ENCODE measurements around the gene DNPH1.
A peak's percentile ranks its signal among the peaks of the same experiment; 100 is the strongest.

DNPH1 gene

DNA sequence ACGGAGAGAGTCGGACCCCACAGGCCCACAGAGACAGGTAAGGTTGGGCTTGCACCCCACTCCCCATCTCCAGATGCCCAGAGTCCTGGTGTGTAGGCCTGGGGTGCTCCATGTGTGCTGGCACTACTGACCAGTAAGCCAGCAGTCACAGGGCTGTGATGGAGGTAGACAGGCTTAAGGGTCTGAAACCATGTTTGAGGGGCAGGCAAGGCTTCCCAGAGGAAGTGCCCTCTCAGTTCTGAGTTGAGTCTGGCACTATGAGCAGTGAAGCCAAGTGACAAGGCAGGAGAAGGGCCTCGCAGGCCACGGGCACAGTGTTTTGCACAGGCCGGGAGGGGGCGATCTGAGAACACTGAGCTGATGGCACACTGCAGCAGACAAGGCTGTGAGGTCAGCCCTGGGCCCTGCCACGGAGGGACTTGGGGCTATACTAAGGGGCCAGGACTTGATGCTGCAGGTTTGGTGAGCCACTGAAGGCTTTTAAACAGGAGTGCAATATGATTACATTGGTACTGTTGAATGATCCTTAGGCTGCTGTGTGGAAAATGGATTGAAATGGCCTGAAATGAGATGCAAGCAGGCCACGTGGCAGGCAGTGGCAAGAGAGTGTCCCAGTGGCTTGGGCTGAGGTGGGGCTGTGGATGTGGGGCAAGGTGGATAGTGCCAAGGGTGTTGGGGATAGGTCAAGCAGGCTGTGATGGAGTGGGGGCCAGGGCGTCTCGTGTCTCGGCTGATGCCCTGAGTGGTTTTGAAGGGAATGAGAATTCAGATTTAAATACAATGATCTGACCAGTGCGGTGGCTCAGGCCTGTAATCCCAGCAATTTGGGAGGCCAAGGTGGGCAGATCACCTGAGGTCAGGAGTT lies 34.3 kb upstream of the DNPH1 start:
- DNase-seq, result peak; percentile 78

DNA sequence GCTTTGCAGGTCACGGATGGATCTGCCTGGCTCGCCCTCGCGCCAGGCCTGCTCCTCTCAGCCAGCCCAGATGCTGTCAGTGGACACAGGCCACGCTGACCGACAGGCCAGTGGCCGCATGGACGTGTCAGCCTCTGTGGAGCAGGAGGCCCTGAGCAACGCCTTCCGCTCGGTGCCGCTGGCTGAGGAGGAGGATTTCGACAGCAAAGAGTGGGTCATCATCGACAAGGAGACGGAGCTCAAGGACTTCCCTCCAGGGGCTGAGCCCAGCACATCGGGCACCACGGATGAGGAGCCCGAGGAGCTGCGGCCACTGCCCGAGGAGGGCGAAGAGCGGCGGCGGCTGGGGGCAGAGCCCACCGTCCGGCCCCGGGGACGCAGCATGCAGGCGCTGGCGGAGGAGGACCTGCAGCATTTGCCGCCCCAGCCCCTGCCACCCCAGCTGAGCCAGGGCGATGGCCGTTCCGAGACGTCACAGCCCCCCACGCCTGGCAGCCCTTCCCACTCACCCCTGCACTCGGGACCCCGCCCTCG lies 33.6 kb upstream of the DNPH1 start:
- no peak for DNase-seq

DNA sequence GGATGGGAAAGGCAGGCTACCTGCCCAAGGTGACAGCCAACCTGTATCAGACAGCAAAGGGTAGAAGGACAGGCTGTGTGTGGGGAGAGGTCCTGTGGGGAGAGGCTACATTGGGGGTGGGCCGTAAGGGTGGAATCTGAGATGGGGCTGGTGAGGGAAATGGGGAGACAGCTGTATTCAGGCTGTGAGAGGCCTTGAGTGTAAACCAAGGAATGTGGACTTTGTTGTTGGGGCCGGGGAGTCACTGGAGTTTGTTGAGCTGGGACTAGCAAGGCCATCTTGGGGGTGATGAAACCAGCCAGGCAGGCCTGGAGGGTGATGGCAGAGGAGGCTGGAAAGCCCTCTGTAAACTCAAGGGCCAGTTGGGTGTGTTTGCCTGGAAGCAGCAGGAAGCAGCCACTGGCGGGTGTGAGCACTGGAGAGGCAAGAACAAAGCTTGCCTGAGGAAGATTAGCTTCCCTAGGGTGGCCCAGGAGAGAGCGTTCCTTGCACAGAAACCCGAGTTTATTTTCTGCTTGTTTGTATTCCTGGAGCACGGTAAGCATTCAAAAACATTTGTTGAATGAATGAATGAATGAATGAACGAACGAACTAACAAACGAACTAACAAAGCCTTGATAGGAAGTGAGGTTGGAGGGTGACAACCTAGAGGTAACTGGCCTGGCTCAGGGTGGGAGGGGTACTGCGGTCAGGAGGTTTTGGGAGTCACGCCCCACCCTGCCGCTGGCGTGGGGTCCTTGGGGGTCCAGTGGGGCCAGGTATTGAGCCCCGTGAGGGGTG lies 32.9 kb upstream of the DNPH1 start:
- DNase-seq, result no peak

DNA sequence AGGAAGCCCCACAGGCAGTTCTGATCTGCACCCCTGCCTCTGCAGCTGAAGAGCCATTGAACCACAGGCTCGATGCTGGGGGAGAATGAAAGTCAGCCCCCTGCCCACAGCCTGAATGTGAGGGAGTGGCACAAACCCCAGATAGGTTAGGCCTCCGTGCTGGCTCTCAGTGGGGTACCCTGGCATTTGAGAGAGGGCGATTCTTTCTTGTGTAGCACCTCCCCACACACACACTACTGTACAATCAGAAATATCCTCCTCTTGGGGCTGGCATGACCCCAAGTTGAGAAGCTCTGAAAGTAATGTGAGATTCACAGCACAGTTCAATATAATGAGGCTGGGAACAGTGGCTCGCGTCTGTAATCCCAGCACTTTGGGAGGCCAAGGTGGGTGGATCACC lies 31.9 kb upstream of the DNPH1 start:
- no peak for DNase-seq

DNA sequence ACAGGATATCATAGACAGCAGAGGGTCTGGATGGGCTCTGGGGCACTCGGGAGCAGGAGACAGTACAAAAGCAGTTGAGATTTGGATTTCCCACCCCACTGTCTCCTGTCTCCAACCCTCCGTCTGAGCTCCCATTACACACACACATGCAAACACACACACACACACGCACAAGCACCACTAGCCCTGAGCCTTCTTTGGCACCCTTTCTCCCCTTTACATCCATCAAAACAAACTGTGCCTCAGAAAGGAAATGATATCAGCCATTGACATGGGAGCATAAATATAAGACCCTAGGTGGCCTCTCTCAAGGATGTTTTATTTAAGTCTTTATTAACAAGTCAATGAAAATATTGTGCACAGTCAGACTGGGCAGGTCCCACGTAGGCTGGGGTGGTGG lies 31.5 kb upstream of the DNPH1 start:
- no peak for DNase-seq

DNA sequence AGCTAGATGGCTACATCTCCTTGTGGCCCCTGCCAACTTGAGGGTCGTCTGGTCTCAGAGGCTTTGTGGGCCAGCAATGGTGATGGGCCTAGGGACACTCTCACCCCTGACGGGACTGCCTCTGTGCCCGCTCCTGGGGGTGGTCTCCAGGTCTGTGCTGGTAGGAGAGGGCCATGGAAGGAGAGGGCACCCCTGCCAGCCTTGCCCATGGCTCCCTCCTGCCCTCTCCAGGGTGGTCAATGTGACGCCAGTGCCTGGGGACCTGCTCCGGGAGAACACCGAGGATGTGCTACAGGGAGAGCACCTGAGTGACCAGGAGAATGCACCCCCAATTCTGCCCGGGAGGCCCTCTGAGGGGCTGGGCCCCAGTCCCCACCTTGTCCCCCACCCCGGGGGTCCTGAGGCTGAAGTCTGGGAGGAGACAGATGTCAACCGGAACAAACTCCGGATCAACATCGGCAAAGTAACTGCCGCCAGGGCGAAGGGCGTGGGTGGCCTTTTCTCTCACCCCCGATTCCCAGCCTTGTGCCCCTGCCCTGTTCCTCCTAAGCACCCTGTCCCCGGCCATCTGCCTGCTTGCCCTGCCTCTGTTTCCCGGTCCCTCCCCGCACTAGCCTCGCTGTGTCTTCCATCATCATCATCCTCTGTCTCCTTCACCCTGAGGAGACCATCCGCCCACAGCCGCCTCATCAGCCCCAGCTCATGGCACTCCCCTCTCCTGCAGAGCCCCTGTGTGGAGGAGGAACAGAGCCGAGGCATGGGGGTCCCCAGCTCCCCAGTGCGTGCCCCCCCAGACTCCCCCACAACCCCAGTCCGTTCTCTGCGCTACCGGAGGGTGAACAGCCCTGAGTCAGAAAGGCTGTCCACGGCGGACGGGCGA lies 29.8 kb upstream of the DNPH1 start:
- DNase-seq, result no peak

DNA sequence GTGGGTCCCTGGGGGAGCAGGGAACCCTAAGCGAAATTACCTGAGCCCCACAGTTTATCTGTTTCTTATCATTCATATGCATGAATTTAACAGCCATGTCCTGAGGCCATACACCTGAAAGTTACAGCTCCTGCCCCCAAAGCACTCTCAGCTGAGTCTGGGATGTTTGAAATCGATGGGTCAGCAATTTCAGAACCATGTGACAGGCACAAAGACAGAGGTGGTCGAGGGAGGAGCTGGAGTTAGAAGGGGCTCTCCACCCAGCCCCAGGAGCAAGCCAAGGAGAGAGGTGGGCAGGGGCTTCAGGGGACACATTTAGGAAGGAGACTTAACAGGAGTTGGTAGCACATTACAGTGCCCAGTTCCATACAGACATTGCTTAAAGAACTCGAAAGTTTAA lies 28.9 kb upstream of the DNPH1 start:
- DNase-seq, result no peak

DNA sequence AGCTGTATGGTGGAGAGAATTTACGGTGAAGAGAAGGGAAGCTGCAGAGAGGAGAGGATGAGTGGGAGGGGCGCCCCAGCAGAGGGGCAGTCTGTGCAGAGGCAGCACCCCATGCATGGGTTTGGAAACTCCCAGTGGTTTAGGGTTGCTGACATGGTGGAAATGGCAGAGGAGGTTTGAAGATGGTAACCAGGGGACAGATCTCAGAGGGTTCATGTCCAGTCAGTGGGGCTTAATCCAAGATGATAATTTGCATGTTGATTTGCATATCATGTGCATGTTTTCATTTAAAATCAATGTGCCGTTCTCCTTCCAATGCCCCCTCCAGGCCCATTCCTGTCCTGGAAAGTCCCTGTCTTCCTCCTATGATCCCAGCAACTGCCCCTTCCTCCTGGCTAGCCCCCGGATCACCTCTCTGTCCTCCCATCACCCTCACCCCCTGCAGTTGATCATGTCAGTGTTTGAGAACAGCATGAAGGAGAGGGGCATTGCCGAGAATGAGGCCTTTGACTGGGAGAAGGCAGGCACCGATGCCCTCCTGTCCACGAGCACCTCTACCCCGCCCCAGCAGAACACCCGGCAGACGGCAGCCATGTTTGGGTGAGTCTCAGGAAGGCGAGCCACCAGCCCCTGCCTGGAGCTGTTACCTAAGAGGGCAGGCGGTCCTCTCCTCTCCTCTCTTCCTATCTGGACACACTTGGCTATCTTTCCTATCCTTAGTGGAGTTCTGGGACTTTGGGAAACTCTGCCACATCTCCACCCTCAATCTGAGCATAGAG lies 28.3 kb upstream of the DNPH1 start:
- peak; percentile 21 for DNase-seq

DNA sequence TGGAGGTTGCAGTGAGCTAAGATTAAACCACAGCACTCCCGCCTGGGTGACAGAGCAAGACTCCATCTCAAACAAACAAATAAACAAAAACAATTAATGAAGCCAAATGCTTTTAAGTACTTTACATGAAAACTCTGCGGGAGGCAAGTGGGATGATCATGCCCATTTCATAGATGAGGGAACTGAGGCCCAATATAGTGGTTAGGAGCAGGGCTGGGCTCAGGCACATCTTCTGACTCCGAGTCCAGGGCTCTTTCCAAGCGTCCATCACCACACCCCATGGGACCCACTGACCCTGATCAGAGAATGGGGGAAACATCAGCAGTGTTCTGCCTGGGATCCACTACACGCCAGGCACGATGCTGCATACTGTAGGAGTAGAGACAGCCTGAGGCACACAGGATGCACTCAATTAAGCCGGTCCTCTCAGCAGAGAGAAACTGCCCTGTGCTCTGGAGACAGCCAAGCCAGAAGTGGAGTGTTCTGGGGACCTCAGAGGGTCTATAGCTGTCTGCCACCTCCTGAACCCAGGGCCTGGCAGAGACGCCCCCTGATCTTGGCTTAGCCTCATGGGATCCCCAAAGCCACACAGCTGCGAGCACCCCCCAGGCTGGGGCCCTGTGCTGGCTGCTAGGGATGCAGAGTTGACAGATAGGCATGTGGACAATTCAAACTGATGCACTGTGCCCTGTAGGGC lies 27.5 kb upstream of the DNPH1 start:
- no peak for DNase-seq

DNA sequence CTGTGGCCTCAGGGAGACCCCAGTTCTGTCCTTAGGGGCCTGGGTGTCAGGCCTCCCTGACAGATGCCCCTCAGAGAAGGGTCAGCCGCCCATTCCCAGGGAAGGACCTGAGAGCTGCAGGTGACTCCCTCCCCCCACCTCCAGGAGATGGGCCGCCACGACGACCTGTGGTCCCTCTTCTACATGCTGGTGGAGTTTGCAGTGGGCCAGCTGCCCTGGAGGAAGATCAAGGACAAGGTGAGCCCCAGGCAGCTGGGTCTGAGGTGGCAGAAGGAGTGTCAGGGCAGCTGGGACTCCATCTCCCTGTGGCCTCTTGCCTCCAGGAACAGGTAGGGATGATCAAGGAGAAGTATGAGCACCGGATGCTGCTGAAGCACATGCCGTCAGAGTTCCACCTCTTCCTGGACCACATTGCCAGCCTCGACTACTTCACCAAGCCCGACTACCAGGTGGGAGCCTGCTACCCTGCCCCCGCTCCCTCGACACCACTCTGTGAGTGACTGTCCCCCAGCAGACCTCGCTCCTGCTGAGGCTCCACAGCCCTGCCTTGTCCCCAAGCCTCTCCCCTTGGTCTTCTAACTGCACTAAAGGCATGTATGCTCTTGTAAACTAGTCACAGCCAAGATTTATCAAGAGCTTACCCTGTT lies 26.2 kb upstream of the DNPH1 start:
- DNase-seq, result no peak

DNA sequence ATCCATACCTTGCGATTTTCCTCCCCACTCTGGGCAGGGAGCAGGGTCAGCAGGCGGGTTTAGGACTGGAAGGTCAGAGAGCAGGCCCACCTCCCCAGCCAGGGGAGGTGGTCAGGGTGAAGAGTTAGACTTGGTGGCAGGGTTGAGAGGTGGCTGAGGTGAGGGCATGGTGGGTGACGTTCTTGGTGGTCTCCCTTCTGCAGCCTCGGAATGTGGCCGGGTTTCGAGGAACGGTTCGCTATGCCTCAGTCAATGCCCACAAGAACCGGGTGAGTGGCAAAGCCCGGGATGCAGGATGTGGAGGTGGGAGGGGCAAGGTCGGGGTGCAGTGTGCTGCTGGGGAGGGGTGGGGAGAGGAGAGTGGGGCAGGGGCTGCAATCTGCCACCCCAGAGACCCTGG lies 25.6 kb upstream of the DNPH1 start:
- no peak for DNase-seq

DNA sequence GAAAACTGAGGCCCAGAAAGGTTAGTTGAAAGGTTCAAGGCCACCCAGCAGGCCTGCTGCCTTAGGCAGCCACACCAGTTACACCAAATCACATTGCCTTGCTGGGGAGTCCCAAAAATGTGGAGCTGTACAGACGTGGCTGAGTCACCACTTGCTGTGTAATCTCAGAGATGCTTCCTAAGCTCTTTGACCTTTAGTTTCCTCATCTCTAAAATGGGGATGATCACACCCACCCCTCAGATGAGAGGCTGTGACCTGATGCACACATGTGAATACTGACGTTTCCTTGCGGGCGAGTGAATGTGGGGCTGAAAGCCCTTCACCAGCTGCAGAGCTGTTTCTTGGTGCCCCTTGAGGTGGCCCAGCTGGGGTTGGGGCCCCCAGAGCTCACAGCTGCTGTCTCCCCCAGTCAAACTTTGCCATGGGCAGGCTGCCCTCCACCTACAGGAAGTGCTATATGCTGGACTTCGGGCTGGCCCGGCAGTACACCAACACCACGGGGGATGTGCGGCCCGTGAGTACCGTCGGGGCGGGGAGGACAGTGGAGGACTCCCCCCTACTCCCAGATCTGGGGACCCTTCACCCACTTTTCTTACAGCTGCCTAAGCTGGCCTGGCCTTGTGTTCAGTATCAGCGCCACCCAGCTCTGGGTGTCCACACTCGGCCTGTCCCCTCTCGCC lies 25.0 kb upstream of the DNPH1 start:
- DNase-seq, result peak; percentile 85

DNA sequence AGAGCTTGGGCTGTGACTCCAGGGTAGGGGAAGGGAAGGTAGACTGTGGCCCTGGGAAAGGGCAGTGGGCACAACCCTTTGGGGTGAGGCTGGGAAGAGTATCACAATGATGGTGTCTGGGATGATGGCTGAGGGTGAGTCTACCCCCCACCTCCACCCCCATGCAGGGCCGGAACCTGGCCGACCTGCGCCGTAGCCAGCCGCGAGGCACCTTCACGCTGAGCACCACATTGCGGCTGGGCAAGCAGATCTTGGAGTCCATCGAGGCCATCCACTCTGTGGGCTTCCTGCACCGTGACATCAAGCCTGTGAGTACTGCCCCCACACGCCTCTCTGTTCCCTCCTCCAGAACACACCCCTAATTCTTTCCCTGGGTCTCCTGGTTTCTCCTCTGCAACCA lies 24.1 kb upstream of the DNPH1 start:
- DNase-seq, result no peak

DNA sequence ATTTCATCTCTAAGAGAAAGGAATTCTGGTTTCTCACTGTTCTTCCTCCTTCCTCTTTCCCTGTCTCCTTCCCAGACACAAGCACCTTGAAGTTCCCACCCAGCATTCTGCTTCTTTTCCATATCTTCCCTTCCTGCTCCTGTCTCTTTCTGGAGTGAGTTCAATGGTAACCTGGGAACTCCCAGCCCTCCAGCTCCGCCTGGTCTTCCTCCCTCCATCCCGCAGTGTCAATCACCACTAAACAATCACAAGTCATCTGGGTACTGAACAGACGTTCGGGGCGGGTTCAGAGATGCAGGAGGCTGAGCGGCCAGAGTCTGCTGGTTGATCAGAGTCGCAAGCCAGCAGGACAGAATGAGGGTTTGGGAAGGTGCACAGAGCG lies 21.7 kb upstream of the DNPH1 start:
- no peak for DNase-seq

DNA sequence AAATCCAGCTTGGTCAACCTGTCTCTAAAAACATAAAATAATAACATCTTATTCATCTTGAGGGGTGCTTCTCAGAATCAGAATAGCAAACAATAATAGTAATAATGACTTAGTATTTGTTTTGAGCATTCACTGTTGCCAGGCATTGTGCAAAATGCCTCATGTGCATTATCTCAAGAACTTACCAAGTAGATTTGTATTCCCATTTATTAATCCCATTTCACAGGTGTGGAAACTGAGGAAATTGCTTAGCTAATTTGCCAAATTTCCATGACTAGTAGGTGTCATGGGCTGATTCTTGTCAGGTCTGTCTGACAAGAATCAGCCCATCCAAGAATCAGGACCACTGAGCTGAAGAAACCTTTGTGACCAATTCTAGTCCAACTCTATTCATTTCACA lies 19.5 kb upstream of the DNPH1 start:
- DNase-seq, result no peak

DNA sequence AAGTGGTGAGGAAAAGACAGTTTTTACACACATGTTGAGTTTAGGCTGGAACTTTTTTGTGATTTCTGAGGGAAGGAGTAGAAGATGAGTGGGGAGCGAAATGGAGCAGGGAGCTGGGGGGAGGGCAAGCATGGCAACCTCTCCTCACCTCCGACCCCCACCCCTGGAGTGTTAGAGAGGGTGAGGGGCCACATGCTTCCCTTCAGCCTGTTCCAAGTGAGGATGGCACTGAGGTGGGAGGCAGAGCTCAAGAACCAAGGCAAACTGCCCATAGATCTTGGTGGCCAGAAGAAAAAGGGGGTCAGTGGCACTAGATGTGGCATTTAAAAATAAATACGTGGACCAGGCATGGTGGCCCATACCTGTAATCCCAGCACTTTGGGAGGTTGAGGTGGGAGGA lies 18.8 kb upstream of the DNPH1 start:
- DNase-seq, result no peak

DNA sequence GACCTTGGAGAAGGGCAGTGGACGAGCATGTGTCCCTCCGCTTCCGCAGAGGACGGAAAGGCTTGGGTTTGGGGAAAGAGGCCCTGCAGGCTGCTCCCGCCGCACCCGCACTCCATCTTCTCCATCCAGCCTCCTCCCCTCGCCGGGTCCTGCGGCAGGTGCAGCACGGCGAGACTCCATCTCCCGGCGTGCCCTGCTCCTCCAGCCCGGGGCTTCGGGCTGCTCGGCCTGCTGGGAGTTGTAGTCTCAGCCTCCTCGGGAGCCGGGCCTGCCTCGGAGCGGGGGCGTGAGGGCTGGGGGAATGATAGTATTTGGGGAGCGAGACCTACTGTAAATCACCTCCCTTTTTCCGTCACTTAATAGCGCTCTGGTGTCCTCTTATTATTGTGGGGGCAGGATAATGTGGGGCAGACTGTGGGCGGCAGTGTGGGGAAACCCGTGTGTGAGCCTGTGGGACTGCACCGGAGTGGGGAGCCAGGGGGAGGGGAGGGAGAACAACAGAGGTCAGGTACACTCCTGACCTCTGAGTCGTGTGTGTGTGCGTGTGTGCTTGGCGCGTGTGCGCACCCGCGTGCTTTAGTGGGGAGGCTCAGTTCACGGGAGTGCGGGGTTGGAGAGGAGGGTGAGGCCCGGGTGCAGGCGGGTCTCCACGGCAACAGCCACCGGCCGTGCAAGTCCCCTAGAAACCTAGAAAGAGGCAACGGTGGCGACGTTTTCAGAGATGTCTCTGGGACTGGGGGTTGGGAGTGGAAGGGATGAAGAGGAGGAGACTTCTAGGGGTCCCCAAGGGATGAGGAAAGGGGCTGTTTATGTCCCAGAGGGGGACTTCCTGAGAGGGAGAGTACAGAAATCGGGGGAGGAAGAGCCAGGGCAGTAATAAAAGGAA lies 18.1 kb upstream of the DNPH1 start:
- peak; percentile 48 for DNase-seq

DNA sequence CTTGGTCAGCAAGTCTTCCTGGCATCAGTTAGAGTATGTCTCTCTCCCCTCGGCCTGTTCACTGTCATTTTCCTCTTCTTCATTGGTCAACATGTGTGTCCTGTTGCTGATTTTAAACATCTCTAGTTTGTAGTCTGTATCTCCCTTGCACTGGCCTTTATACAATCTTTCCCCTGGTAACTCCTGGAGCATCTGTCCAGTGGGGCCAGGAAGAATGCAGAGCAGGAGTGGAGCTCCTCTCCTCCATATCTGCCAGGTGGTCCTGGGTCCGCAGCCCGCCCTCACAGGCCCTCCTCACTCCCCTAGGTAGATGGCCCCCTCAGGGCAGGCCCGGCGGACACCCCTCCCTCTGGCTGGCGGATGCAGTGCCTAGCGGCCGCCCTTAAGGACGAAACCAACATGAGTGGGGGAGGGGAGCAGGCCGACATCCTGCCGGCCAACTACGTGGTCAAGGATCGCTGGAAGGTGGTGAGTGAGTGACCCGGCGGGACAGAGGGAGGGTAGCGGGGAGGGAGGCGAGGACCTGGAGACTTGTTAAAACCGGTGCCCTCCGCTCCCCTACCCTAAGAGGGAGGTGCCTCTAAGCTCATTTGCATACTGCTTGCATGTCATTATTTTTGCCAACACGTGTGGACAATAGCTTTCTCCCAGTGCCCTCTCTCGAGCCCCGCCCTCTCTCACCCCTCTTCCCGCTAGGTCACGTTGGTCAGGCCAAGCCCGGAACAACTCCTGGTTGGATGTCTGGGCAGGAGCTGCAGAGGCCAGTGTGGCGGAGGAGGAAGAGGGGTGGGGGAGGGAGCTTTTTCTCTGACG lies 17.2 kb upstream of the DNPH1 start:
- DNase-seq, result peak; percentile 22
